Loucy (cell line): ENCODE results near the gene UNC45B.
"Not testable (repeated sequence)": the region's sequence is repeated elsewhere in the genome, so short reads cannot be mapped to it uniquely, and the experiment has no call there.

Experiments used
- H2AFZ ChIP-seq: fragments of 200-600 bp; sonication (generic); 2 replicates; pipeline ENCODE4 v1.6.0; 2016; ENCODE audit warnings: antibody characterized with exemption, mild to moderate bottlenecking, low read length, moderate library complexity
- H3F3A ChIP-seq: fragments of 200-600 bp; 2 replicates; pipeline ENCODE4 v1.6.0; 2016; ENCODE audit warnings: antibody characterized with exemption, low read depth, mild to moderate bottlenecking
- H3K27me3 ChIP-seq: fragments of 200-600 bp; sonication (generic); 2 replicates; pipeline ENCODE4 v1.6.1; 2014; ENCODE audit warnings: low read length, mild to moderate bottlenecking; ENCODE audit not compliant: insufficient read depth, poor library complexity, severe bottlenecking
- H3K36me3 ChIP-seq: fragments of 200-600 bp; sonication (generic); 2 replicates; pipeline ENCODE4 v1.6.1; 2016; ENCODE audit warnings: low read length; ENCODE audit not compliant: insufficient read depth
- H3K4me1 ChIP-seq: fragments of 200-600 bp; sonication (generic); 2 replicates; pipeline ENCODE4 v1.5.1; 2014; ENCODE audit warnings: low read length, mild to moderate bottlenecking; ENCODE audit not compliant: insufficient read depth, poor library complexity, severe bottlenecking
- H3K4me2 ChIP-seq: fragments of 200-600 bp; sonication (generic); 2 replicates; pipeline ENCODE4 v1.6.0; 2014; ENCODE audit warnings: antibody characterized with exemption, low read length, low read depth, mild to moderate bottlenecking; ENCODE audit not compliant: poor library complexity, severe bottlenecking
- H3K4me3 ChIP-seq: fragments of 200-600 bp; sonication (generic); 2 replicates; pipeline ENCODE4 v1.5.1; 2014; ENCODE audit warnings: low read length, mild to moderate bottlenecking, mixed read lengths; ENCODE audit not compliant: poor library complexity, severe bottlenecking
- H3K79me2 ChIP-seq: fragments of 200-600 bp; sonication (generic); 2 replicates; pipeline ENCODE4 v1.6.1; 2014; ENCODE audit warnings: low read length; ENCODE audit not compliant: insufficient read depth
- H3K9ac ChIP-seq: fragments of 200-600 bp; sonication (generic); 2 replicates; pipeline ENCODE4 v1.6.0; 2014; ENCODE audit warnings: mild to moderate bottlenecking, low read depth, low read length, moderate library complexity; ENCODE audit not compliant: poor library complexity, severe bottlenecking
- H3K9me2 ChIP-seq: fragments of 200-600 bp; sonication (generic); replicated peaks from 2 replicates; pipeline ENCODE4 v1.6.1; 2016; ENCODE audit warnings: low read depth, low read length, mixed read lengths
- H3K9me3 ChIP-seq: fragments of 200-600 bp; sonication (generic); 2 replicates; pipeline ENCODE4 v1.6.1; 2014; ENCODE audit warnings: mild to moderate bottlenecking, antibody characterized with exemption, low read length, low read depth; ENCODE audit not compliant: insufficient read depth
- H4K20me1 ChIP-seq: fragments of 200-600 bp; sonication (generic); 2 replicates; pipeline ENCODE4 v1.6.0; 2014; ENCODE audit warnings: antibody characterized with exemption, low read length, mild to moderate bottlenecking; ENCODE audit not compliant: insufficient read depth, poor library complexity, severe bottlenecking
- EZH2phosphoT487 ChIP-seq: fragments of 200-600 bp; IDR thresholded peaks from 2 replicates; pipeline ENCODE4 v1.6.1; 2018; ENCODE audit warnings: antibody characterized with exemption, mild to moderate bottlenecking, moderate library complexity, borderline replicate concordance
- TF ChIP-seq, protein P1 (sequence below): fragments of 200-600 bp; sonication (generic); conservative IDR thresholded peaks from 2 replicates; pipeline ENCODE4 v1.5.1; 2014; ENCODE audit warnings: mild to moderate bottlenecking, antibody characterized with exemption, low read length

Gene UNC45B

GRCh38 chr17:35227546-35227945 is 79.9 kb downstream of the UNC45B start:
- no peaks in the 10 kb centered on the region for H3K79me2 ChIP-seq
- H3K4me2 ChIP-seq: no peak overlapping the region
- H3K9me3 ChIP-seq: no peaks in the 10 kb centered on the region
- no peaks in the 10 kb centered on the region for H3K36me3 ChIP-seq
- TF ChIP-seq, protein P1, sequence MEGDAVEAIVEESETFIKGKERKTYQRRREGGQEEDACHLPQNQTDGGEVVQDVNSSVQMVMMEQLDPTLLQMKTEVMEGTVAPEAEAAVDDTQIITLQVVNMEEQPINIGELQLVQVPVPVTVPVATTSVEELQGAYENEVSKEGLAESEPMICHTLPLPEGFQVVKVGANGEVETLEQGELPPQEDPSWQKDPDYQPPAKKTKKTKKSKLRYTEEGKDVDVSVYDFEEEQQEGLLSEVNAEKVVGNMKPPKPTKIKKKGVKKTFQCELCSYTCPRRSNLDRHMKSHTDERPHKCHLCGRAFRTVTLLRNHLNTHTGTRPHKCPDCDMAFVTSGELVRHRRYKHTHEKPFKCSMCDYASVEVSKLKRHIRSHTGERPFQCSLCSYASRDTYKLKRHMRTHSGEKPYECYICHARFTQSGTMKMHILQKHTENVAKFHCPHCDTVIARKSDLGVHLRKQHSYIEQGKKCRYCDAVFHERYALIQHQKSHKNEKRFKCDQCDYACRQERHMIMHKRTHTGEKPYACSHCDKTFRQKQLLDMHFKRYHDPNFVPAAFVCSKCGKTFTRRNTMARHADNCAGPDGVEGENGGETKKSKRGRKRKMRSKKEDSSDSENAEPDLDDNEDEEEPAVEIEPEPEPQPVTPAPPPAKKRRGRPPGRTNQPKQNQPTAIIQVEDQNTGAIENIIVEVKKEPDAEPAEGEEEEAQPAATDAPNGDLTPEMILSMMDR: no peak
- no peak for TF ChIP-seq EZH2phosphoT487
- no peak overlapping the region for H3K4me3 ChIP-seq
- no peaks in the 10 kb centered on the region for H3K4me1 ChIP-seq
- no peak overlapping the region for H3K9ac ChIP-seq
- H2AFZ ChIP-seq: no peak overlapping the region
- H3F3A ChIP-seq: no peaks in the 10 kb centered on the region
- H3K9me2 ChIP-seq: no peaks in the 10 kb centered on the region
- peaks cover 95% of the 10 kb centered on the region for H3K27me3 ChIP-seq
- no peaks in the 10 kb centered on the region for H4K20me1 ChIP-seq

DNA sequence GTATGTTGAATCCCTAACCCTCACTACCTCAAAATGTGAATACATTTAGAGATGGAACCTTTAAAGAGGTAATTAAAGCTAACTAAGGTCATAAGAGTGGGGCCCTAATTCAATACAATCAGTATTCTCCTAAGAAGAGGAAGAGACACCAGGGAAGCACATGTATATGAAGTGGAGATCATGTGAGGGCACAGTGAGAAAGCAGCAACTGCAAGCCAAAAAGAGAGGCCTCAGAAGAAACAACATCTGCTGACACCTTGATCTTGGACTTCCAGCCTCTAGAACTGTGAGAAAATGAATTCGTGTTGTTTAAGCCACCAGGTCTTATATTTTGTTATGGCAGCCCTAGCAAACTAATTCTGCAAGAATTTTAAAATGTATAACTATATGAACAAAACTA is 82.0 kb downstream of the UNC45B start:
- Histone ChIP-seq H3K4me3 (no peak overlapping the region), H4K20me1 (no peaks in the 10 kb centered on the region), H2AFZ (no peak overlapping the region), H3K9me2 (no peaks in the 10 kb centered on the region), H3K36me3 (no peaks in the 10 kb centered on the region), H3K9ac (no peak overlapping the region), H3K79me2 (no peaks in the 10 kb centered on the region), H3K4me2 (no peak overlapping the region), H3K27me3 (peaks cover 88% of the 10 kb centered on the region), H3K4me1 (no peaks in the 10 kb centered on the region), H3F3A (no peaks in the 10 kb centered on the region), H3K9me3 (no peaks in the 10 kb centered on the region)
- TF ChIP-seq, protein P1: no peak
- no peak for TF ChIP-seq EZH2phosphoT487

DNA sequence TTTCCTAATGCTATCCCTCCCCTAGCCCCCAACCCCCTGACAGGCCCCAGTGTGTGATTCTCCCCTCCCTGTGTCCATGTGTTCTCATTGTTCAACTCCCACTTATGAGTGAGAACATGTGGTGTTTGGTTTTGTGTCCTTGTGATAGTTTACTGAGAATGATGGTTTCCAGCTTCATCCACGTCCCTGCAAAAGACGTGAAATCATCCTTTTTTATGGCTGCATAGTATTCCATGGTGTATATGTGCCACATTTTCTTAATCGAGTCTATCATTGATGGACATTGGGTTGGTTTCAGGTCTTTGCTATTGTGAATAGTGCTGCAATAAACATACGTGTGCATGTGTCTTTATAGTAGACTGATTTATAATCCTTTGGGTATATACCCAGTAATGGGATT is 86.7 kb downstream of the UNC45B start:
- H4K20me1 ChIP-seq, H3K9ac ChIP-seq, H3K4me3 ChIP-seq, H3K4me2 ChIP-seq, H3K9me2 ChIP-seq, H3K9me3 ChIP-seq, H3F3A ChIP-seq, H3K36me3 ChIP-seq, H2AFZ ChIP-seq, H3K4me1 ChIP-seq, H3K79me2 ChIP-seq: not testable (repeated sequence)
- H3K27me3 ChIP-seq: peaks cover 87% of the 10 kb centered on the region

DNA sequence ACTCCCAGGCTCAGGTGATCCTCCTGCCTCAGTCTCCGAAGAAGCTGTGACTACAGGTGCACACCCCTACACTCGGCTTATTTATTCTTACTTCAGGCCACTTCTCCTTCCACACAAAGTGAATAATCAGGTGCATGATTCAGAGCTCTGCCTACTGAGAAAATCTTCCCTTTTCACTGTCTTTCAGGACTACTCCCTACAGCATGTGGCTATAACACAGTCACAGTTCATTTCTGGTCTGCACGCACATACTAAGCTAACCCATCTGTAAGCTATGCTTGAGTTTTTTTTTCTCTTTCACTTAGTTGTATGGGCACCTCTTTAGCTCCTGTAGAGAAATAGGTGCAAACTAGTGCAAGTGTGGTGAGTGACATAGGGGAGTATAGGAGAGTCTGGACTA is 87.7 kb downstream of the UNC45B start:
- H3K9ac ChIP-seq: no peak overlapping the region
- no peak overlapping the region for H3K4me3 ChIP-seq
- no peaks in the 10 kb centered on the region for H3F3A ChIP-seq
- H3K9me3 ChIP-seq: no peaks in the 10 kb centered on the region
- peaks cover 8% of the 10 kb centered on the region for H3K4me1 ChIP-seq
- H3K79me2 ChIP-seq: no peaks in the 10 kb centered on the region
- H3K27me3 ChIP-seq: peaks cover 87% of the 10 kb centered on the region
- H2AFZ ChIP-seq: no peak overlapping the region
- no peak for TF ChIP-seq EZH2phosphoT487
- TF ChIP-seq, protein P1: no peak
- no peaks in the 10 kb centered on the region for H3K9me2 ChIP-seq
- no peaks in the 10 kb centered on the region for H4K20me1 ChIP-seq
- H3K4me2 ChIP-seq: no peak overlapping the region
- H3K36me3 ChIP-seq: no peaks in the 10 kb centered on the region
